ENCODE data around the gene WNK3. TPM values are rescaled to one million over a fixed set of nuclear protein-coding genes. Genes with fewer than 3 reads are reported as not detected.

Gene WNK3
- total and polyA plus RNA-seq, 2 of the 13 experiments (the other 11 are each of a cell fraction or from before 2014, with no cell fraction given) = 0.12 to 0.62 TPM

DNA sequence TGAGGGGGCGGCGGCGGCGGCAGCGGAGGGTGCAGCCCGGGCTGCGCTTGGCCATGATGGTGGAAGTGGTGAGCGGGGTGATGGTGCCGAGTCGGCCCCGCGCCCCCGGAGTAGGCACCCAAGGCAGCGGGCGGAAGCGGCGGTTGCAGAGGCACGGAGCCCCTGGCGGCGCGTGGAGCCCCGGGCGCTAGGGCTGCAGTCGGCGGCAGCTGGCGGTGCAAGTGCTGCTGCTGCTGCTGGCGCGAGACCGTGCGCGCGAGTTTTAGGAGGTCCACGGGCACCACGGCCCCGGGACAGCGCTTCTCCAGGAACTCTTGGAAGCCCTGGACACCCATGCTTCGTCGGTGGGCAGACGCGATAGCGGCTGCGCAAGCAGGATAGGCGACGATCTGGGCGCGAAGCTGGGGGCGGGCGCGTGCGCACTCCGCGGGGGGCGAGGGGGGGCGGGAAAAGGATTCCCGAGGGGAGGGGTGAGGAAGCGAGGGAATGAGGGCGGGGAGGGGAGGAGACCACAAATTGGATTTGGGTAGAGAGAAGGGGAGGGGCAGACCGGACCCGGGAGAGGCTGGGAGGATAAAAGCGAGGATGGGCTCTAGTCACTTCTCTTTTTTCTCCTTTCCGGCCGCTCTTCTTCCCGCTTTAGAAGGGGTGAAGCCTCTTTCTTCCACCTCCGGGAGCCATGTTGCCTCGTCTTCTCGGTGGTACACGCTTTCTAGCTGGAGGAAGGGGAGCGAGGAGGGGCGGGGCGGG lies 174.8 kb downstream of the WNK3 start, which contains the start of gene FAM120C:
Gene FAM120C, minus strand, starts transcription at position 391 of the 750 bp plus-strand sequence. Its CDS starts 56 bp downstream, at position 335.
- H3K36me3 ChIP-seq (replicated peaks in 1 of 2; ENCODE audit: control insufficient read depth in 1 of 2, insufficient read depth in 2 of 2, low read length in 2 of 2) = no peaks in the 10 kb centered on the region
- no peak for TF ChIP-seq PITX1 (CRISPR knock-in tag; IDR thresholded peaks at IDR 0.05)
- no peak for TF ChIP-seq TCF7L2 (IDR thresholded peaks at IDR 0.05; ENCODE audit: low read depth, low read length)
- no peak for TF ChIP-seq TBP (CRISPR knock-in tag; IDR thresholded peaks at IDR 0.05)
- TF ChIP-seq ADNP (CRISPR knock-in tag; IDR thresholded peaks at IDR 0.05) = no peak
- no peak for TF ChIP-seq DRAP1 (CRISPR knock-in tag; IDR thresholded peaks at IDR 0.05)
- TF ChIP-seq TP53 (CRISPR knock-in tag; conservative IDR thresholded peaks at IDR 0.05) = no peak
- TF ChIP-seq, protein P1, sequence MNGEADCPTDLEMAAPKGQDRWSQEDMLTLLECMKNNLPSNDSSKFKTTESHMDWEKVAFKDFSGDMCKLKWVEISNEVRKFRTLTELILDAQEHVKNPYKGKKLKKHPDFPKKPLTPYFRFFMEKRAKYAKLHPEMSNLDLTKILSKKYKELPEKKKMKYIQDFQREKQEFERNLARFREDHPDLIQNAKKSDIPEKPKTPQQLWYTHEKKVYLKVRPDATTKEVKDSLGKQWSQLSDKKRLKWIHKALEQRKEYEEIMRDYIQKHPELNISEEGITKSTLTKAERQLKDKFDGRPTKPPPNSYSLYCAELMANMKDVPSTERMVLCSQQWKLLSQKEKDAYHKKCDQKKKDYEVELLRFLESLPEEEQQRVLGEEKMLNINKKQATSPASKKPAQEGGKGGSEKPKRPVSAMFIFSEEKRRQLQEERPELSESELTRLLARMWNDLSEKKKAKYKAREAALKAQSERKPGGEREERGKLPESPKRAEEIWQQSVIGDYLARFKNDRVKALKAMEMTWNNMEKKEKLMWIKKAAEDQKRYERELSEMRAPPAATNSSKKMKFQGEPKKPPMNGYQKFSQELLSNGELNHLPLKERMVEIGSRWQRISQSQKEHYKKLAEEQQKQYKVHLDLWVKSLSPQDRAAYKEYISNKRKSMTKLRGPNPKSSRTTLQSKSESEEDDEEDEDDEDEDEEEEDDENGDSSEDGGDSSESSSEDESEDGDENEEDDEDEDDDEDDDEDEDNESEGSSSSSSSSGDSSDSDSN (CRISPR knock-in tag; IDR thresholded peaks at IDR 0.05) = peak; percentile 41; the same call in 1 of the 2 replicates
- TF ChIP-seq MBD4 (IDR thresholded peaks at IDR 0.05; ENCODE audit: borderline replicate concordance, low read length) = no peak
- TF ChIP-seq MED13 (CRISPR knock-in tag; IDR thresholded peaks at IDR 0.05) = no peak
- TF ChIP-seq, protein P2, sequence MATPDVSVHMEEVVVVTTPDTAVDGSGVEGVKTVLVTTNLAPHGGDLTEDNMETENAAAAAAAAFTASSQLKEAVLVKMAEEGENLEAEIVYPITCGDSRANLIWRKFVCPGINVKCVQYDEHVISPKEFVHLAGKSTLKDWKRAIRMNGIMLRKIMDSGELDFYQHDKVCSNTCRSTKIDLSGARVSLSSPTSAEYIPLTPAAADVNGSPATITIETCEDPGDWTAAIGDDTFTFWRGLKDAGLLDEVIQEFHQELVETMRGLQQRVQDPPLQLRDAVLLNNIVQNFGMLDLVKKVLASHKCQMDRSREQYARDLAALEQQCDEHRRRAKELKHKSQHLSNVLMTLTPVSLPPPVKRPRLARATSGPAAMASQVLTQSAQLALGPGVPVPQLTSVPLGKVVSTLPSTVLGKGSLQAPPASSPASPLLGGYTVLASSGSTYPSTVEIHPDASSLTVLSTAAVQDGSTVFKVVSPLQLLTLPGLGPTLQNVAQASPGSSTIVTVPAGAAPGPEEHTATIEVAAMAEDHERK (CRISPR knock-in tag; IDR thresholded peaks at IDR 0.05; ENCODE audit: low read depth) = no peak
- no peak for TF ChIP-seq GPN1 (CRISPR knock-in tag; IDR thresholded peaks at IDR 0.05; ENCODE audit: borderline replicate concordance)
- no peak for TF ChIP-seq ZNF205 (CRISPR knock-in tag; IDR thresholded peaks at IDR 0.05)
- TF ChIP-seq ZNF337 (CRISPR knock-in tag; IDR thresholded peaks at IDR 0.05; ENCODE audit: borderline replicate concordance, low read depth) = no peak
- no peak for TF ChIP-seq RBM39 (IDR thresholded peaks at IDR 0.05; ENCODE audit: low read depth, low read length, poor library complexity, severe bottlenecking)
- no peak for TF ChIP-seq ZNF251 (CRISPR knock-in tag; IDR thresholded peaks at IDR 0.05)
- no peak for TF ChIP-seq SP140L (CRISPR knock-in tag; IDR thresholded peaks at IDR 0.05; ENCODE audit: borderline replicate concordance)
- TF ChIP-seq ATF3 (CRISPR knock-in tag; IDR thresholded peaks at IDR 0.05) = no peak
- TF ChIP-seq ZNF784 (CRISPR knock-in tag; IDR thresholded peaks at IDR 0.05; ENCODE audit: borderline replicate concordance) = no peak
- TF ChIP-seq ZSCAN25 (CRISPR knock-in tag; IDR thresholded peaks at IDR 0.05) = peak; percentile 83

More for the DNA sequence above, 174.8 kb downstream of the WNK3 start, which contains the start of gene FAM120C:
- Histone ChIP-seq H3K27ac (ENCODE audit: extremely low read length, insufficient read depth, low read length) (peak within 1 kb of the TSS; percentile 71), H3K27me3 (ENCODE audit: control insufficient read depth in 1 of 2, insufficient read depth in 2 of 2, low read length in 2 of 2) (no peaks in the 10 kb centered on the region), H3K4me3 (replicated peaks in 1 of 3; ENCODE audit: insufficient read depth in 1 of 3, low read depth in 2 of 3, low read length in 3 of 3) (peak within 1 kb of the TSS; percentile 64 to 77 (median 75)), H3K9me3 (ENCODE audit: low read length) (no peaks in the 10 kb centered on the region), H4K20me1 (ENCODE audit: insufficient read depth, low read length) (peaks cover 12% of the 10 kb centered on the region), H2AFZ (ENCODE audit: low read length) (peak within 1 kb of the TSS; percentile 54), H3K4me2 (ENCODE audit: low read depth, low read length) (peak within 1 kb of the TSS; percentile 90), H3K79me2 (ENCODE audit: insufficient read depth, low read length) (peaks cover 45% of the 10 kb centered on the region), H3K9ac (ENCODE audit: insufficient read depth, low read depth, low read length) (peak within 1 kb of the TSS; percentile 80), H3K4me1 (ENCODE audit: insufficient read depth, low read length) (peaks cover 40% of the 10 kb centered on the region)
- ChIA-PET CTCF (ENCODE audit: low intra/inter-chr PET ratio, low total read pairs) (no interaction called here), POLR2A (interaction anchor here (0.6 to 2.2 kb wide), 8 partner anchors 10 to 499 kb away, joined by 3 to 23 read pairs (median 5); partner anchors contain the start of gene PHF8)
- intact Hi-C loops (cut with micrococcal nuclease; ENCODE audit: unreplicated experiment) = loop anchor here (1.0 to 10.0 kb wide), 2 partner anchors 138 to 257 kb away; partner anchors contain the start of genes PHF8 and TSR2
- in situ Hi-C loops (cut with HindIII; ENCODE audit: extremely low pct_ligation_motif_present, low pct_unique_long_range_greater_than_20kb) = loop anchor here (5.0 kb wide), 1 partner anchor 136 kb away; no protein-coding TSS in a partner anchor
- no TSS peak for BruUV-seq (replicated peaks)
- FAIRE-seq (no peak), ATAC-seq (peak; percentile 88), DNase-seq (ENCODE audit: low spot score) (peak; percentile 51)
- WGBS (ENCODE audit: low lambda C conversion rate) = 4% methylated on average over 19 of the region's 70 CpGs
